ENCODE data around the gene PRKRA. TPM values are rescaled to one million over a fixed set of nuclear protein-coding genes. Genes with fewer than 3 reads are reported as not detected.

Gene PRKRA
- total and polyA plus RNA-seq, 2 of the 13 experiments (the other 11 are each of a cell fraction or from before 2014, with no cell fraction given): 53.1 to 74.7 TPM

DNA sequence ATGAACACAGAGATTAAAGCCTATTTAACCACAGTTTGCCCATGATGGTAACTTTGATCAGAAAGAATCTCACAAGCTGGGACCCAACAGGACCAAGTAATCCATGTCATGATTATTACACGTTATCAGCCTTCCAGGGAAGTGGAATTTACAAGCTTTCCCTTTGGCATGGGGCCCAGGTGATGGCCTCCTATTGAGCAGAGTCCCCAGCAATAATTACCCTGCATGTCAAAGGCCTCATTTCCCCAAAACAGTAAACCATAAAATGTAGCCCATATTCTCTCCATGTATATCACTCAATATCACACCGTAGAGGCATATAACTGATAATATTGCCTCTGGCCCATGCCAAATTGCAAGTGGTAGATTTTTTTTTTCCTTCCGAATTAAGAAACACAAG, 38.9 kb downstream of the PRKRA start:
- Histone ChIP-seq H3K9me3 (ENCODE audit: low read length) (no peaks in the 10 kb centered on the region), H3K27ac (ENCODE audit: extremely low read length, insufficient read depth, low read length) (no peak overlapping the region), H2AFZ (ENCODE audit: low read length) (no peak overlapping the region), H3K27me3 (ENCODE audit: control insufficient read depth in 1 of 2, insufficient read depth in 2 of 2, low read length in 2 of 2) (peaks cover 0 to 9% of the 10 kb centered on the region in 2 experiments; a peak in 1 of 5 replicates), H3K9ac (ENCODE audit: insufficient read depth, low read depth, low read length) (no peak overlapping the region), H4K20me1 (ENCODE audit: insufficient read depth, low read length) (no peaks in the 10 kb centered on the region), H3K79me2 (ENCODE audit: insufficient read depth, low read length) (no peaks in the 10 kb centered on the region), H3K4me3 (replicated peaks in 1 of 3; ENCODE audit: insufficient read depth in 1 of 3, low read depth in 2 of 3, low read length in 3 of 3) (no peak overlapping the region), H3K4me1 (ENCODE audit: insufficient read depth, low read length) (peaks cover 16% of the 10 kb centered on the region; the same call in 1 of the 2 replicates), H3K4me2 (ENCODE audit: low read depth, low read length) (no peak overlapping the region), H3K36me3 (replicated peaks in 1 of 2; ENCODE audit: control insufficient read depth in 1 of 2, insufficient read depth in 2 of 2, low read length in 2 of 2) (no peaks in the 10 kb centered on the region)
- DNase-seq (ENCODE audit: low spot score): no peak
- ChIA-PET POLR2A (interaction anchor here (0.7 to 3.8 kb wide), 3 partner anchors 16 to 197 kb away, joined by 5 to 47 read pairs (median 36); partner anchors contain the start of genes PJVK and PRKRA), CTCF (ENCODE audit: low intra/inter-chr PET ratio, low total read pairs) (no interaction called here)
- in situ Hi-C loops (cut with HindIII; ENCODE audit: extremely low pct_ligation_motif_present, low pct_unique_long_range_greater_than_20kb) (loop anchor here (10.0 kb wide), 2 partner anchors 107 to 297 kb away; partner anchors contain the start of gene RBM45), intact Hi-C loops (cut with micrococcal nuclease; ENCODE audit: unreplicated experiment) (loop anchor here (5.0 kb wide), 1 partner anchor 430 kb away; no protein-coding TSS in a partner anchor)
- ATAC-seq: no peak
- FAIRE-seq: no peak
- 61% methylated on average over 3 of the region's 3 CpGs for WGBS (ENCODE audit: low lambda C conversion rate)
- no TSS peak for BruUV-seq (replicated peaks)
- TF ChIP-seq FOSL1 (CRISPR knock-in tag; IDR thresholded peaks at IDR 0.05; ENCODE audit: borderline replicate concordance): no peak
- TF ChIP-seq, protein P1, sequence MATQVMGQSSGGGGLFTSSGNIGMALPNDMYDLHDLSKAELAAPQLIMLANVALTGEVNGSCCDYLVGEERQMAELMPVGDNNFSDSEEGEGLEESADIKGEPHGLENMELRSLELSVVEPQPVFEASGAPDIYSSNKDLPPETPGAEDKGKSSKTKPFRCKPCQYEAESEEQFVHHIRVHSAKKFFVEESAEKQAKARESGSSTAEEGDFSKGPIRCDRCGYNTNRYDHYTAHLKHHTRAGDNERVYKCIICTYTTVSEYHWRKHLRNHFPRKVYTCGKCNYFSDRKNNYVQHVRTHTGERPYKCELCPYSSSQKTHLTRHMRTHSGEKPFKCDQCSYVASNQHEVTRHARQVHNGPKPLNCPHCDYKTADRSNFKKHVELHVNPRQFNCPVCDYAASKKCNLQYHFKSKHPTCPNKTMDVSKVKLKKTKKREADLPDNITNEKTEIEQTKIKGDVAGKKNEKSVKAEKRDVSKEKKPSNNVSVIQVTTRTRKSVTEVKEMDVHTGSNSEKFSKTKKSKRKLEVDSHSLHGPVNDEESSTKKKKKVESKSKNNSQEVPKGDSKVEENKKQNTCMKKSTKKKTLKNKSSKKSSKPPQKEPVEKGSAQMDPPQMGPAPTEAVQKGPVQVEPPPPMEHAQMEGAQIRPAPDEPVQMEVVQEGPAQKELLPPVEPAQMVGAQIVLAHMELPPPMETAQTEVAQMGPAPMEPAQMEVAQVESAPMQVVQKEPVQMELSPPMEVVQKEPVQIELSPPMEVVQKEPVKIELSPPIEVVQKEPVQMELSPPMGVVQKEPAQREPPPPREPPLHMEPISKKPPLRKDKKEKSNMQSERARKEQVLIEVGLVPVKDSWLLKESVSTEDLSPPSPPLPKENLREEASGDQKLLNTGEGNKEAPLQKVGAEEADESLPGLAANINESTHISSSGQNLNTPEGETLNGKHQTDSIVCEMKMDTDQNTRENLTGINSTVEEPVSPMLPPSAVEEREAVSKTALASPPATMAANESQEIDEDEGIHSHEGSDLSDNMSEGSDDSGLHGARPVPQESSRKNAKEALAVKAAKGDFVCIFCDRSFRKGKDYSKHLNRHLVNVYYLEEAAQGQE (IDR thresholded peaks at IDR 0.05; ENCODE audit: borderline replicate concordance in 1 of 2, low read depth in 1 of 2, low read length in 2 of 2): no peak
- TF ChIP-seq ZNF124 (CRISPR knock-in tag; IDR thresholded peaks at IDR 0.05): no peak
- no peak for TF ChIP-seq ZNF761 (CRISPR knock-in tag; conservative IDR thresholded peaks at IDR 0.05)
- TF ChIP-seq TBL1XR1 (IDR thresholded peaks at IDR 0.05; ENCODE audit: borderline replicate concordance, low read length, partially characterized antibody): no peak
- TF ChIP-seq MBD4 (IDR thresholded peaks at IDR 0.05; ENCODE audit: borderline replicate concordance, low read length): no peak
- TF ChIP-seq ZNF557 (CRISPR knock-in tag; IDR thresholded peaks at IDR 0.05): no peak
- TF ChIP-seq, protein P2, sequence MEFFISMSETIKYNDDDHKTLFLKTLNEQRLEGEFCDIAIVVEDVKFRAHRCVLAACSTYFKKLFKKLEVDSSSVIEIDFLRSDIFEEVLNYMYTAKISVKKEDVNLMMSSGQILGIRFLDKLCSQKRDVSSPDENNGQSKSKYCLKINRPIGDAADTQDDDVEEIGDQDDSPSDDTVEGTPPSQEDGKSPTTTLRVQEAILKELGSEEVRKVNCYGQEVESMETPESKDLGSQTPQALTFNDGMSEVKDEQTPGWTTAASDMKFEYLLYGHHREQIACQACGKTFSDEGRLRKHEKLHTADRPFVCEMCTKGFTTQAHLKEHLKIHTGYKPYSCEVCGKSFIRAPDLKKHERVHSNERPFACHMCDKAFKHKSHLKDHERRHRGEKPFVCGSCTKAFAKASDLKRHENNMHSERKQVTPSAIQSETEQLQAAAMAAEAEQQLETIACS (CRISPR knock-in tag; IDR thresholded peaks at IDR 0.05): no peak
- TF ChIP-seq, protein P3, sequence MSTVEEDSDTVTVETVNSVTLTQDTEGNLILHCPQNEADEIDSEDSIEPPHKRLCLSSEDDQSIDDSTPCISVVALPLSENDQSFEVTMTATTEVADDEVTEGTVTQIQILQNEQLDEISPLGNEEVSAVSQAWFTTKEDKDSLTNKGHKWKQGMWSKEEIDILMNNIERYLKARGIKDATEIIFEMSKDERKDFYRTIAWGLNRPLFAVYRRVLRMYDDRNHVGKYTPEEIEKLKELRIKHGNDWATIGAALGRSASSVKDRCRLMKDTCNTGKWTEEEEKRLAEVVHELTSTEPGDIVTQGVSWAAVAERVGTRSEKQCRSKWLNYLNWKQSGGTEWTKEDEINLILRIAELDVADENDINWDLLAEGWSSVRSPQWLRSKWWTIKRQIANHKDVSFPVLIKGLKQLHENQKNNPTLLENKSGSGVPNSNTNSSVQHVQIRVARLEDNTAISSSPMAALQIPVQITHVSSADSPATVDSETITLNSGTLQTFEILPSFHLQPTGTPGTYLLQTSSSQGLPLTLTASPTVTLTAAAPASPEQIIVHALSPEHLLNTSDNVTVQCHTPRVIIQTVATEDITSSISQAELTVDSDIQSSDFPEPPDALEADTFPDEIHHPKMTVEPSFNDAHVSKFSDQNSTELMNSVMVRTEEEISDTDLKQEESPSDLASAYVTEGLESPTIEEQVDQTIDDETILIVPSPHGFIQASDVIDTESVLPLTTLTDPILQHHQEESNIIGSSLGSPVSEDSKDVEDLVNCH (CRISPR knock-in tag; IDR thresholded peaks at IDR 0.05): no peak
- no peak for TF ChIP-seq POGZ (CRISPR knock-in tag; IDR thresholded peaks at IDR 0.05)
- TF ChIP-seq, protein P4, sequence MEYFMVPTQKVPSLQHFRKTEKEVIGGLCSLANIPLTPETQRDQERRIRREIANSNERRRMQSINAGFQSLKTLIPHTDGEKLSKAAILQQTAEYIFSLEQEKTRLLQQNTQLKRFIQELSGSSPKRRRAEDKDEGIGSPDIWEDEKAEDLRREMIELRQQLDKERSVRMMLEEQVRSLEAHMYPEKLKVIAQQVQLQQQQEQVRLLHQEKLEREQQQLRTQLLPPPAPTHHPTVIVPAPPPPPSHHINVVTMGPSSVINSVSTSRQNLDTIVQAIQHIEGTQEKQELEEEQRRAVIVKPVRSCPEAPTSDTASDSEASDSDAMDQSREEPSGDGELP (IDR thresholded peaks at IDR 0.05; ENCODE audit: borderline replicate concordance, low read depth): no peak
- TF ChIP-seq, protein P5, sequence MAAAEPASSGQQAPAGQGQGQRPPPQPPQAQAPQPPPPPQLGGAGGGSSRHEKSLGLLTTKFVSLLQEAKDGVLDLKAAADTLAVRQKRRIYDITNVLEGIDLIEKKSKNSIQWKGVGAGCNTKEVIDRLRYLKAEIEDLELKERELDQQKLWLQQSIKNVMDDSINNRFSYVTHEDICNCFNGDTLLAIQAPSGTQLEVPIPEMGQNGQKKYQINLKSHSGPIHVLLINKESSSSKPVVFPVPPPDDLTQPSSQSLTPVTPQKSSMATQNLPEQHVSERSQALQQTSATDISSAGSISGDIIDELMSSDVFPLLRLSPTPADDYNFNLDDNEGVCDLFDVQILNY (CRISPR knock-in tag; conservative IDR thresholded peaks at IDR 0.05): no peak
- TF ChIP-seq HDAC2 (CRISPR knock-in tag; IDR thresholded peaks at IDR 0.05): no peak
- TF ChIP-seq KDM4B (CRISPR knock-in tag; IDR thresholded peaks at IDR 0.05): no peak
- TF ChIP-seq ZNF451 (CRISPR knock-in tag; IDR thresholded peaks at IDR 0.05): no peak
- no peak for TF ChIP-seq KDM6A (CRISPR knock-in tag; IDR thresholded peaks at IDR 0.05; ENCODE audit: low read depth)
